ENCODE results near the gene GRXCR2.
"Not testable (repeated sequence)": the region's sequence is repeated elsewhere in the genome, so short reads cannot be mapped to it uniquely, and the experiment has no call there.

Gene GRXCR2, protein sequence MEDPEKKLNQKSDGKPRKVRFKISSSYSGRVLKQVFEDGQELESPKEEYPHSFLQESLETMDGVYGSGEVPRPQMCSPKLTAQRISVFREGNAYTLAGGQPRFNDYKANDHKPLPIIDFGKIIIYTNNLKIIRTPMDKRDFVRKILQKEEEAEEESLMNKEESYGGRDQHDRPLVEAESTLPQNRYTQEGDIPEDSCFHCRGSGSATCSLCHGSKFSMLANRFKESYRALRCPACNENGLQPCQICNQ

DNA sequence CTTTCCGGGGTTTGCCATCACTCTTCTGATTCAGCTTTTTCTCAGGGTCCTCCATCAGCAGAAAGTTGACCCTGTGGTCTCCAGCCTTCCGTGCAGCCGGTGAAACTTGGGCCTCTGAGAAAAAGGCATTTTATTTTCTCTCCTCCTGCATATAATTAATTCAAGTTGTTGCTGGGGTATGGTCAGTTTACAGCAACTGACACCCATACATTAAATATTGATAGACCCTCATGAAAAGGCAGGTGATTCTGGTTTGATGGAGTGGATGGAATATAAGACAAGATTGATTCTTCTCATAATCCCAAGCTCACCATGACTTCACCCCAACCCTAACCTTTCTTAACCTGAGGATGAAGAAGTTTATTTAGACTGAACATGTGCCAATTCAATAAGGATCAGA, at the start of gene GRXCR2:
Gene GRXCR2 (minus strand): TSS at position 101 of the 400 bp plus-strand sequence. CDS start 46 bp downstream, at position 55.
- no peak for DNase-seq

DNA sequence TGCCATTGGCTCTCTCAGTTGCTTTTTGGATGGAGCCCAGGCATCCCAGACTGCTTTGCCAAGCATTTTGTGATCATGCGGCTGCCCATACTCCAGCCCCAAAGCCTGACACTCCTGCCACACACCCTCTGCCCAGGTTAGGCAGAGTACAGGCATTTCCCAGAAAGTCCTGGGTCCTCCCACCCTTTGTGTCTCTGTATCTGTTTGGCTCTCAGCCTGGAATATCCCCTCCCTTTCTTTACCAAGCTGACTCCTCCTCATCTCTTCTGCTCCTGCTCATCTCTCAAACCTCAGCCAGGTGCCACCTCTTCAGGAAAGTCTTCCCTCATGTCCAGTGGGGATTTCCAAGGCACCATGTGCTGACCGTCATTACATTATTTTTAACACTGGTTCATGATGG, 49.2 kb upstream of the GRXCR2 start:
- no peak for DNase-seq

DNA sequence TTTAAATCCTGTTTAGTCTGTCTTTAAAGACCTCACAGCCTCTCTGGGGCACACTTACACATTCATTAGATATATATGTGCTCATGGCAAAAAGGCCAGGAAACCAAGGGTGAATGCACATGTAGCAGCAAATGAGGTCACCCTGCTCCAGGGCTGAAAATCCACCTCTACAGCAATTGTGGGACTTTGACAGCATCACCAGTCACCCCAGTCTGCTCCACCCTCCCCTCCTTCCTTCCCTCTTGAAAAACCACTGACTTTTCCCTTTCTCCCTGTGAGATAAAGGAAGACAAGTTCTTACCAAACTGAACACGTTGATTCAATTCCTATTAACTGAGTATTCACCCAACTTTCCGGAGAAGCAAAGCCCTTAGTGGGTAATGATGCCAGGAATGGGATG, 48.4 kb upstream of the GRXCR2 start:
- no peak for DNase-seq

DNA sequence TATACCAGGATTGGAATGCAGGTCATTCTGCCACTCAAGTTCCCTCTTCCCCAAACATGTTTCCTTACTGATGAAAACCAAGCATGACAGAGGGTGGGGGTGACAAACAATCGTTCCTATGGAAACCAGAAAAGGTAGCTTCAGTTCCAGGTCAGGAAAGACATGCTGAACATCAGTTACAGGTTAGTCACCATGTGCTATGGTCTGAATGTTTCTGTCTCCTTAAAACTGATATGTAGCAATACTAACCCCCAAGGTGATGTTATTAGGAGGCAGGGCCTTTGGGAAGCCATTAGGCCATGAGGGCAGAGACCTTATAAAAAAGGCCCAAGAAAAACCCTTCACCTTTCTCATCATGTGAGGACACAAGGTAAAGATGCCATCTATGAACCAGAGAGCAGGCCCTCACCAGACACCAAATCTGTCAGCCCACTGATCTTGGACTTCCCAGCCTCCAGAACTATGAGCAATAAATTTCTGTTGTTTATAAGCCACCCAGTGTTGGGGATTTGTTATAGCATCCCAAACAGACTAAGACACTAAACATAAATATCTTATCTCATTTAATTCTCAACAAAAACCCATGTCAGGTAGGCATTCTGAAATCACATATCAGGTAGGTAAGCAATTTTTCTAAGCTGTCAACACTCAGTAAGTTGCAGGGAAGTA, 47.9 kb upstream of the GRXCR2 start:
- no peak for DNase-seq

DNA sequence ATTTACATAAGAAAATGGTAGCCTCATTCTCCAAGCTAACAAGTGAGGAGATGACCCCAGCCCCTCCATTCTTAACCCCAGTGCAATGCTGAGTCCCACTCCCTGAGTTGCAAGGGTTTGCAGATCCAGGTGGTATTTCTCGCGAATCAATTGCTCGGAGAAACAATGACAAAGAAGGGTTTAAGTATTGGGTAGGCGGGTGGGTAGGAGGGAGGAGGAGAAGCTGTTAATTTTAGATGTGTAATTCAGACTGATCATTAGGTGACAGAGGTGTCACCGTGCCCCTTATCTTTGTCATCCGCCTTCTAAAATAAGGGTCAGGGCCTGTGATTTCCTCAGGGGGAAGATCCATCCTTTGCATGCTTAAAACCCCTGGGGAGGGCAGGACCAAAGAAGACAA, 46.6 kb upstream of the GRXCR2 start:
- no peak for DNase-seq

DNA sequence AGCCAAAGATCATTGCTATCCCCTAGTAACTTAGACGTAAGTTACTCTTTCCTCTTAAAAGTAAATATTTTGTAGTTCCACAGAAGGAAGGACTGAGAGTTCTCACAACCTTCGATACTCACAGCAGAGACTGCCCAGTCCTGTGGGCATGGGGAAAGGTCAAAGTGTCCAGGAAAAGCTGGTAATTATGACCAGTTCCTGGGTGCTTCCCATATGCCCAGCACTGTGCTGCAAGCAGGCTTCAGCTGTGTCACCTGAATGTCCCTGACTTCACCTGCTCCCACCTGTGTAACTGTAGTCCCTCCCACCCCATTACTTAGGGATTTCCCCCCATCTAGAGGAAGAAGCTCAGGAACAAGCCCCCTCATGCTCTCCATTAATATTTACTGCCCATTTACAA, 45.6 kb upstream of the GRXCR2 start:
- DNase-seq, result no peak

DNA sequence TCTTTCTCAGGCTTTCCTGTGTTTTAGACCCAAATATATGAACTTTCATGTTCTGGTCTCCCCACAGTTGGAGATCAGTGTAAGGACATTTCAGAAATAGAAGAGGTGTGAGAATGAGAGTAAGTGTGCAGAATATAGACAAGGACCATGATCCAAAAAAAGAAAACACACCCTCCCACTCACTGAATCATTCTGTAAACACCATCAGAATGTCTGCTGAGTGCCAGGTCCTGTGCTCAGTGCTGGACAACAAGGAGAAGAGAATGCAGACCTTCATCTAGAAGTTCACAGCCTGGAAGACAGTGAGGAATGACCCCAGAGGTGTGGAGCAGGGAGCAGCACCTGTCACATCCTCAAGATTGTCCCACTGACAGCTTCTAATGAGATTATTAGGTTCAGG, 44.5 kb upstream of the GRXCR2 start:
- DNase-seq, result no peak

DNA sequence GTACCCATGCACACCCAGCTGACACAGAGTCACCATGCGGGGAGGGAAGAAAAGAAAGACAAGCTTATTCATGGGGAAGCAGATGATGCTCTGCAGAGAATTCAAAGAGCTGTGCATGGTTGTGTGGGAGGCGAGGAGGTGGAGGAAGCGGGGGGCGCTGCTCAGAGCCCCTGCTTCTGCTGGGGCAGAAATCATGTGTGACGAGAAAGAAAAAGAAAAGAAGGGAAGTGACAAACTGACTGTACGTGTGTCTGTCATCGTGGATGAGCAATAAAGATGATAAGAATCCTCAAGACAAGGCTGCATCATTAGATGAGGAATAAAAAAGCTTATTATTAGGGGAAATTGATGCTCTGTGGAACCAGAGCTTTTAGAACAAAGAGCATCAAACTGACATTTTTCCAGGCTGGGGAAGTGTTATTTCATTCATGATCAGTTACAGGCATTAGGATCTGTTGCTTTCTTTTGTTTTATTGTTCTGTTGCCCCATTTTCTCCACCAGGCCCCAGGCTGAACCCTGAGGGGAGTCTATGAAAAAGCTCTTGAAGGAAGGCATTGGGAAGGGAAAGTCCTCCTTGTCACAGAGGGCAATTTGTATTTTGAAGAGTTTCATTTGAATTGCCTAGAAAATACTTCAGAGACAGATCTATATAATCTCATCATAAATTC, 43.3 kb upstream of the GRXCR2 start:
- DNase-seq, result no peak

DNA sequence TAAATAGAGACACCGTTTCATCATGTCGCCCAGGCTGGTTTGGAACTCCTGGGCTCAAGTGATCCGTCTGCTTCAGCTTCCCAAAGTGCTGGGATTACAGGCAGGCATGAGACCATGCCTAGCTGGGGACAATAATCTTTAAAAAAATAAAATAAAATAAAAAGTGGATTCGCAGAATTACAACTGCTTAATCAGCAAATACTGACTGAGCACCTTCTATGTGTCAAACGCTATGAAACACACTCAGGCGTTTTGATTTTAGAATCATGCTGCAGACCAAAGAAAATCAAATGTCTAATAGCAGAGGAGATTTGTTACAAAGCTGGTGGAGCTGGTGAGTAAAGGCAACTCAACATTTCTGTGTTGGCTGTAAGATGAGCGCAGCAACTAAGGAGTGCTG, 40.9 kb upstream of the GRXCR2 start:
- DNase-seq, result no peak

DNA sequence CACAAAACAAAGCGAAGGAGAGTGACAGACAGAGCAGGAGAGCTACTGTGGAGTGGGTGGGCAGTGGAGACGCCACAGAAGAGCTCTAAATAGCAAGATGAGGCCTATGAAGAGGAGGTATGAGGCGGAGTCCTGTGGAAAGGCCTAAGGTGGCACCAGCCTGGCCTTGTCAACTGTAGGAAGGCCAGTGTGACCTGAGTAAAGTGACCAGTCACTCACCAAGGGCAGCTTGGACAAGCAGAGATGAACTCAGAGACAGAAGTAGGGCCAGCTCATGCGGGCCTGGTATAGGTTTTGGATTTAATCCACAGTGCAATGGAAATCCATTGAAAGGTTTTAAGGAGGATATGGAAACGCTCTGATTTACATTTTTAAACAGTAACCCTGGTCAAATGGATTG, 39.8 kb upstream of the GRXCR2 start:
- DNase-seq, result no peak

DNA sequence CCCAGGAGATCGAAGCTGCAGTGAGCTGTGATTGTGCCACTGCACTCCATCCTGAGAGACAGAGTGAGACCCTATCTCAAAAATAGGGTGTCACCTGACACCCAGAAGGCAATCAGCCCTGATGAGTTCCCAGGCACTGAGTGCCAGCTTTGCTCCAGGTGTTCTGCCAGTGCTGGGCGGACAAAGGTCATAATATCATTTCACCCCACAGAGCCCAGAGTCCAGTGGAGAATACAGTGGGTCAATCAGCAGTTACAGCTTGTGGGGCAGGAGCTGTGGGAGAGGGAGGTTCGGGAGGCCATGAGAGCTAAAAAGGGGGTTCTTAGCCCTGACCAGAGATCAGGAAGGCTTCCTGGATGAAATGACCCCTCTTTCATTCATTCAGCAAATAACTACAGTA, 39.2 kb upstream of the GRXCR2 start:
- DNase-seq, result no peak

DNA sequence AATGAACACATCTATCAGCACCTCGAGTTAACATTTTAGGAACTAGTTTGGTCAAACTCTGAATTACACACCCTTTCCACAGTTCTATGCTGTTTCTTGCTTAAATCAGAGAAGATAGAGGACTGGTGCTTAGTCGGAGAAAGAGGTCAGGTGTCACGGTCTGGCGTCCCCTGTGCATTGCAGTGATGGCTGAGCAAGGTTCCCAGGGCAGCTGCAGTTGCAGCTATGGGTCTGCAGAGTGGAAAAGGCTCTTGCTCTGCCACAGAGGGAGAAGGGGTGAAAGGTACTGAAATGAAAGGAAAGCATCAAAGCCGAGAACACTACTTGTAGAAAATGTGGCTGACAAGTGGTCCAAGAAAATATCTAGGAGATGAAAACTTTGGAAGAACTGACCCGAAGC, 38.4 kb upstream of the GRXCR2 start:
- DNase-seq, result no peak

DNA sequence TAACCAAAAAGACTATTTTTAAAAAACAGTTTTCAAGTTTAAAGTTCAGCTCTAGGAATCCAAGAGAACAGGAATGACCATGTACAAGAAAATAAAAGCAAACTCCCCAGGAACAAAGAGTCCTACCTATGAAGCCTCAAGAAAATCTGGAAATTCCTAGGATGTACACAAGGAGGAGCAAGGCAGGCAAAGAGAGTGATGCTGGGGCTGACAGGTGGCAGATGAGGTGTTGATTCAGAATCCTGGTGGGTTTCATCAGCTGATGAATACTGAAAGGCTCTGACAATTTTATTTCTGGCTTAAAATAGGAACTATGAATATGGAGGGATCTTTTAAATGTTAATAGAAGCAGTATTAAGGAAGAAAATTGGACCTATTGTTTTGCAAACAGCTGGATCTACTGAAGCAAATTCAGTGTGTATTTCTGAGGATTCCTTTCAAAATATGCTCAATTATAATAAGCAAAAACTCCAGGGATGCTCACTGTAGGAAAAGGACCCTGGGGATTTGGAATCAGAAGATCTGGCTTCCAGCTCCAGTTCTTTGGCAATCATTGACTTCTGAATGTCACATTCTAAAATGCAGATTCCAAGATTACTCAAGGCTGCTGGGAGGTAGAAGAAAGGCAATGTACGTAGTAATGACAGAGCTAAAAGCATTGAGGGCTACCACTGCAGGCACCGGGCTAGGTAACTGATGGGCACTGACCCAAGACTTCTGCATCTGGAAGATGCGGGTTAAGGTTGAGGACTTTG, 35.6 kb upstream of the GRXCR2 start:
- no peak for DNase-seq

DNA sequence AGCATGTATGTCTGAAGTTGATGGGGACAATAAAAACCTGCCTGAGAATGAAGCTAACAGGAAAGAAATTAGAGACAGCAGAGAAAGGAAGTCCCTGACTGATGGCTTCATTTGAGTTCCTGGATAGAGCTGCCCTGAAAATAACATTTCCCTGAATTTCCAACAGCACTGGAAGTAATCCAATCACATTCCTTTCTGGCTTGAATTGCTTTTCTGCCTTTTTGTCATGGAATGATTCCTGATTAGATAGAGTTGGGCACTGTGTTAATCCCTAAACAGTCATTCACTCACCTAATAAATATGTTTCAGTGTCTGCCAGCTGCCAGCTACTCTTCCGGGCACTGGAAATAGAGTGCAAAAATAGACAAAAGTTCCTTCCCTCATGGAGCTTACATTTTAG, 33.6 kb upstream of the GRXCR2 start:
- no peak for DNase-seq

DNA sequence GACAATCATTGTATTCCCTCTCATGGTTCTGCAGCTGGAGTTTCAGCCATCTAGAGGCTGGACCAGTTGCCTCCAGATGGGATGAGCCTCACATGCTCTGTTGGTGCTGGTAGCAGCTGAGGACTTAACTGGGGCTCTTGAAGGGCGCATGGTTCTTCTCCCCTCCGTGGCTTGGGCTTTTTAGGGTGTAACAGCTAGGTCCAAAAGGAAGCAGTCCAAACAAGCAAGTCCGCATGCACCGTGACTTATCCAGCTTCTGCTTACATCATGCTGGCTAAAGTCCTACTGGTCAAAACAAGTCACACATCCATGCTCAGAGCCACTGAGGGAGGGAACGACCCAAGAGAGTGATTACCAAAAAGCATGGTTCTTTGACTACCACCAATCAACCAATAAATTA, 31.9 kb upstream of the GRXCR2 start:
- no peak for DNase-seq

DNA sequence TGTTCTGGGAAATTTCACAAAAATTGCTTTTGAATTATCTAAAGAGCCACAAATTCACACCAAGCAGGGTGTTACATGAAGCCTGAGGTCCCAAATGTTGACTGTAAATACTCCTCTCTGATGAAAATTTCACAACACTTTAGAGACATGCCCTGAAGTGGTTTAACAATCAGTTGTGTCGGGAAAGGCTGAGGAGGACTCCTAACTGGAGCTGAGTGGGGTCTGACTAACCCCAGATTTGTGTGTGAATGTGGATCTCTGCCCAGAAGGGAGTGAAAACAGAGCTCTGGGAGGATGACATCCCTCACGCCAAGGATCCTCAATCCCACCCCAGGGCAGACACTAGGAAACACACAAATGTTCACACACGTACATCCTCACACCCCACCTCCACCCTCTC, 31.1 kb upstream of the GRXCR2 start:
- DNase-seq, result no peak

DNA sequence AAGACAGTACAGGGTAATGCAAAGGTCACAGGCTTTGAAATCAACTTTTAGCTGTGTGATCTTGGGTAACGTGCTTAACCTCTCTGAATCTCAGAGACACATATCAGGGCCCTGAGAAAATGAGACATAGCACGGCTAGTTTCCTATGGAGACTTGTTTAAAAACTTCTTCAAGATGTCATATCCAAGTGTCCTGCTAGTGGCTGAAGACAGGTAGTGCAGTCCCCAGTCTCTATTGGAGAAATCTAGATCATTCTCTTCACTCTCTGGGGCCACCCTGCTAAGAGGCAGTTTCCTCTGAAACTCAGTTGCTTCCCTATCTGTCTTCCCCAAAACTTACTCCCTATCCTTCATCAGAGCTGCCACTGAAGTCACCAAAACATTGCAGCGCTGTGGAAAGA, 30.3 kb upstream of the GRXCR2 start:
- DNase-seq, result no peak

DNA sequence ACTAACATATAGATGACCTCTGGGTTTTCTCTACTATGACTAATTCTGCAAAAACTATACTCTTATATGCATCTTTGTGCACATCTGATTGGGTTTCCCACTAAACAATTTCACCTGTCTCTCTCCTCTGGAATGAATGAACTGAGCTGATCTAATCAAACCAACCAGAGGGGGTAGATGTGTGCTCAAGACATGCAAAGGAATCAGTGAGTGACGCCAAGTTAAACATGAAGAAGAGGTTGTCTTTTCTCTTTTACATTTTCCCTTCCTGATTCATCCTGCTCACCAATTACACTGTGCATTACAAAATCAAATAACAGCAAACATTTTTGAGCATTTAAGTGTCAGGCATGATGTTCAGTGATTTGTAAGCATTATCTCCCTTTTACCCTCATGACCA, 29.6 kb upstream of the GRXCR2 start:
- DNase-seq, result no peak

DNA sequence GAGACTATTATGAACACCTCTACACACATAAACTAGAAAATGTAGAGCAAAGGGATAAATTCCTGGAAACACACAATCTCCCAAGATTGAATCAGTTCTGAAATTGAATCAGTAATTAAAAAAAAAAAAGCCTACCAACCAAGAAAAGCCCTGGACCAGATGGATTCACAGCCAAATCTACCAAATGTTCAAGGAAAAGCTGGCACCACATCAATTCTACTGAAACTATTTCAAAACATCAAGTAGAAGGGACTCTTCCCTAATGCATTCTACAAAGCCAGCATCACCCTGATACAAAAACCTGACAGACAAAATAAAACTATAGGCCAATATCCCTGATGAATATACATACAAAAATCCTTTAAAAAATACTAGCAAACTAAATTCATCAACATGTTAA, 25.4 kb upstream of the GRXCR2 start:
- DNase-seq, result no peak

DNA sequence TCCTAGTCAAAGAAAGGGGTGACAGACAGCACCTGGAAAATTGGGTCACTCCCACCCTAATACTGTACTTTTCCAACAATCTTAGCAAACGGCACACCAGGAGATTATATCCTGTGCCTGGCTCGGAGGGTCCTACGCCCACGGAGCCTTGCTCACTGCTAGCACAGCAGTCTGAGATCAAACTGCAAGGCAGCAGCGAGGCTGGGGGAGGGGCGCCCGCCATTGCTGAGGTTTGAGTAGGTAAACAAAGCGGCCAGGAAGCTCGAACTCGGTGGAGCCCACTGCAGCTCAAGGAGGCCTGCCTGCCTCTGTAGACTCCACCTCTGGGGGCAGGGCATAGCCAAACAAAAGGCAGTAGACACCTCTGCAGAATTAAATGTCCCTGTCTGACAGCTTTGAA, 18.6 kb upstream of the GRXCR2 start:
- DNase-seq, result not testable (repeated sequence)

DNA sequence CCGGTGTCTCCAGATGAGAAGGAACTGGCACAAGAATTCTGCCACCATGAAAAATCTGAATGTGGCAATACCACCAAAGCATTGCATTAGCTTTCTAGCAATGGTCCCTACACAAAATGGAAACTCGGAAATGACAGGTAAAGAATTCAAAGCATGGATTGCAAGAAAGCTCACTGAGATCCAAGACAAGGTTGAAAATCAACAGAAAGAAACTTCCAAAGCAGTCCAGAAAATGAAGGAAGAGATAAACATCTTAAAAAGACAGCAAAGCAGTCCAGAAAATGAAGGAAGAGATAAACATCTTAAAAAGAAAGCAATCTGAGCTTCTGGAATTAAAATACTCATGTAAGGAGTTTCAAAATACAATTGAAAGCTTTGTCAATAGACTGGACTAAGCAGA, 16.8 kb upstream of the GRXCR2 start:
- no peak for DNase-seq

DNA sequence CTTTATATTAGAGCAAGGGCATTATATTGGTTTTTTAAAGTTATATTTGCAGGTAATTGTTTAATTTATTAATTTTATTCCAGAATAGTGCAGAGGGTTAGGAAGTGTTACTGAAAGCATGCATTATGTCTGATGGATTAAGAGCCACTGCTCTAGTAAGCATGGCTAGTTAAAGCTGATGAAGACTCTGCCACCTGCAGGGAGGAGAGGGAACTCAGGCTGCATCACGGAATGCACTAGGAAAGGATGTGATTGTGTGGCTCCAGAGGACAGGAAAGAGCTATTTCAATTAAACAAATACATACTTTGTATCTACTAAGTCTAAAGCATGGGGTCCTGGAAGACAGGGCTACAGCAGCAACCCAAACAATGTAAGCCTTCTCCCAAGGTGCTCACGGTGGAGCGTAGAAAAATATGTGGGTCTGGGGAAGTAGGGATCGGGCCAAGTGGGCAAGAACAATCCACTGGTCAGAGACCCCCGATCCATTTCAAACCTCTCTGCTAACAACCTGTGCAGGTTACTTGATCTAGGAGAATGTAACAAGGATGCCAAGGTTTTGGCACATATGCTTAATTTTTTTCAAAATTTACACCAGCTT, 15.3 kb upstream of the GRXCR2 start:
- peak in 1 of 14 donors; percentile 0 for DNase-seq

DNA sequence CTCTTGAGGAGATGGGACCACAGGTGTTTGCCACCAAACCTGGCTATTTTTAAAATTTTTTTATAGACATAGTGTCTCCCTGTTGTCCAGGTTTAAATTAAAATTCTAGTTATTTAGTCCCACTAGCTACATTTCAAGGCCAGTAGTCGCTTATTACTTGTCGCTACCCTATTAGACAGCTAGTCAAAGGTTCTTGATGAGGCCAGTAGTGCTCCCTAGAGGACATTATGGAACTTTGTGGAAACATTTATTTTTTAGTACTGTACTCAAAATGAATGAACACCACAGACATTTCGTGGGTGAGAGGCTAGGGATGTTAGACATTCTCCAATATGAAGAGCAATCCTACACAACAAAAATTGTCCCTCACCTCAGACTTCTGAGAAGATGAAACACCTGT, 14.4 kb upstream of the GRXCR2 start:
- DNase-seq, result no peak
